AG04450 (cell line): Measurements from ENCODE around the gene PRAME. TPM values are rescaled to one million over a fixed set of nuclear protein-coding genes. Genes with fewer than 3 reads are reported as not detected.

Experiments
- CTCF ChIA-PET: fragments of 300-600, 350-600 bp; formaldehyde crosslinking; extraction: SDS; loops from one replicate; lab custom pipeline; 2022; ENCODE audit warnings: antibody characterized with exemption, inconsistent platforms; lab: Charles Lee
- POLR2A ChIA-PET: fragments of 350-600 bp; formaldehyde crosslinking; extraction: SDS; loops from one replicate; lab custom pipeline; 2021; ENCODE audit warnings: antibody characterized with exemption, inconsistent platforms; lab: Yijun Ruan, JAX
- DNase-seq: peaks from one replicate; pipeline ENCODE4 v3.0.0-alpha.2; 2011; ENCODE audit warnings: low read depth, low spot score
- H3K27ac ChIP-seq: one replicate; pipeline ENCODE4 v1.5.1; 2012; ENCODE audit warnings: low read depth, low read length, control low read depth
- H3K27me3 ChIP-seq: one replicate; pipeline ENCODE4 v1.6.0; 2012; ENCODE audit warnings: low read length; ENCODE audit not compliant: control insufficient read depth, insufficient read depth
- H3K4me3 ChIP-seq: 2 replicates; pipeline ENCODE4 v1.5.1; 2011; ENCODE audit warnings: mild to moderate bottlenecking, low read depth, low read length, control low read depth
- H3K9me3 ChIP-seq: 2 replicates; pipeline ENCODE4 v1.5.1; 2012; ENCODE audit warnings: low read length; ENCODE audit not compliant: control insufficient read depth, insufficient read depth
- CTCF ChIP-seq: IDR thresholded peaks from 2 replicates; pipeline ENCODE4 v1.5.1; 2011; ENCODE audit warnings: low read depth, low read length, control low read depth, inconsistent platforms
- polyA plus RNA-seq: library from polyadenylated mRNA; depleted of rRNA; stranded (reverse); fragments of >200 nt; gene quantifications from 2 replicates; pipeline ENCODE4 v1.2.3, GENCODE V29; 2011

PRAME gene
- polyA plus RNA-seq, 1 experiment: 0.24 TPM

DNA sequence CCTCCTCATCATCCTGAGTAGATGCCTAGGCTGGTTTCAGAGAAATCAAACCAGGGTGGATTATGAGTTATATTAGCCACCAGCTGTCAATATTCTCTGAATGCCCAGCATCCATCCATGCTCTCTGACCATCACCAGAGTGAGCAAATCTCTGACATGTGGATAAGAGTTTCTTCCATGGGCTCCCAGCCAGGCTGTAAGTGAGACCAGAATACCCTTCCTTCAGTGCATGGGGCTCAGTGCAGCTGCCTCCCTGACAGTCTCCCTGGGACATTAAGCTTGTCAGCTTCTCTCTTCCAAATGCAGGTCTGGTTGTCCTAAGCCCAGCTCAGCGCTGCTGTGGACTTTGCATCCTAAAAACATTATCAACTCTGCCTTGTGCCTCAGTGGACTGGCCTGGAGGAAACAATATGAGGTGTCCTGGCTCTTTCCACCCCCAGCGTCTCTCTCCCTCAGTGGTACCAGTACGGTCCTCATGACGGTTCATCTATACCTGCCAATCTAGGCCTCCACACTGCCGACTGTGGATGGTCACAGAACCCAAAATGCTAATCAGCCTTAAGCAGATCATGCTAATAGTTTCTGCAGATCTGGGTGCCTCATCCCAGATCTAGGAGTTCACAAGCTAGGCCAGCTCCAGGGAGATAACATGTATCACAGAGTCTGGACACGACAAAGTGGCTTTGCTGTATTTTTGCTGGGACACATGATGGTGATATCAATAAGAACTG lies 41.6 kb upstream of the PRAME start:
- CTCF ChIA-PET: interaction anchor here (1.3 kb wide), 1 partner anchor 9 kb away, joined by 8 read pairs; no protein-coding TSS in a partner anchor
- no peak for TF ChIP-seq CTCF
- DNase-seq: no peak
- Histone ChIP-seq H3K27ac (no peak overlapping the region), H3K27me3 (peaks cover 13% of the 10 kb centered on the region), H3K9me3 (no peaks in the 10 kb centered on the region), H3K4me3 (no peak overlapping the region)
- POLR2A ChIA-PET: no interaction called here

DNA sequence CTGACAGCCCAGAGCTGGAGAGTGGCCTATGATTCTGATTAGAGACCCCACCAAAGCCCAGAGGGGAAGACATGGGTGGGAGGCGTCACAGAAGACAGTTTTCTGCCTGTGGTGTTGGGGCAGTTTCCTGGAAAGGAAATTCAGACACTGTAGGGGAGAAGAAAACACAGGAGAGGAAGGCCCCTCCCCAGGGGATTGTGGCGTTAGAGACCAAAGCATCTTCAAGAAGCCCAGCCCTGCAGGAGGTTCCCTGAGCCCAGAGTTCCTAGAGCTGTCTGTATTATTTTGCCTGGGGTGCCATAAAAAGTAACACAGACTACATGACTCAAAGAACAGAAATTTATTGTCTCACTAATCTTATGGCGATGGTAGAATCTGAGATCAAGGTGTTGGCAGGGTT lies 40.2 kb upstream of the PRAME start:
- CTCF ChIA-PET: no interaction called here

GRCh38 chr22:22598144-22598543 lies 39.1 kb upstream of the PRAME start:
- Histone ChIP-seq H3K4me3 (no peak overlapping the region), H3K9me3 (no peaks in the 10 kb centered on the region), H3K27me3 (peaks cover 13% of the 10 kb centered on the region), H3K27ac (no peak overlapping the region)
- TF ChIP-seq CTCF: no peak
- ChIA-PET POLR2A (no interaction called here), CTCF (interaction anchor here (1.3 kb wide), 1 partner anchor 11 kb away, joined by 9 read pairs; no protein-coding TSS in a partner anchor)
- DNase-seq: no peak

More for the DNA sequence above, 40.2 kb upstream of the PRAME start:
- no peak for DNase-seq
- no peak overlapping the region for H3K4me3 ChIP-seq
- peaks cover 13% of the 10 kb centered on the region for H3K27me3 ChIP-seq
- no peak overlapping the region for H3K27ac ChIP-seq
- TF ChIP-seq CTCF: no peak
- no peaks in the 10 kb centered on the region for H3K9me3 ChIP-seq
- POLR2A ChIA-PET: no interaction called here

DNA sequence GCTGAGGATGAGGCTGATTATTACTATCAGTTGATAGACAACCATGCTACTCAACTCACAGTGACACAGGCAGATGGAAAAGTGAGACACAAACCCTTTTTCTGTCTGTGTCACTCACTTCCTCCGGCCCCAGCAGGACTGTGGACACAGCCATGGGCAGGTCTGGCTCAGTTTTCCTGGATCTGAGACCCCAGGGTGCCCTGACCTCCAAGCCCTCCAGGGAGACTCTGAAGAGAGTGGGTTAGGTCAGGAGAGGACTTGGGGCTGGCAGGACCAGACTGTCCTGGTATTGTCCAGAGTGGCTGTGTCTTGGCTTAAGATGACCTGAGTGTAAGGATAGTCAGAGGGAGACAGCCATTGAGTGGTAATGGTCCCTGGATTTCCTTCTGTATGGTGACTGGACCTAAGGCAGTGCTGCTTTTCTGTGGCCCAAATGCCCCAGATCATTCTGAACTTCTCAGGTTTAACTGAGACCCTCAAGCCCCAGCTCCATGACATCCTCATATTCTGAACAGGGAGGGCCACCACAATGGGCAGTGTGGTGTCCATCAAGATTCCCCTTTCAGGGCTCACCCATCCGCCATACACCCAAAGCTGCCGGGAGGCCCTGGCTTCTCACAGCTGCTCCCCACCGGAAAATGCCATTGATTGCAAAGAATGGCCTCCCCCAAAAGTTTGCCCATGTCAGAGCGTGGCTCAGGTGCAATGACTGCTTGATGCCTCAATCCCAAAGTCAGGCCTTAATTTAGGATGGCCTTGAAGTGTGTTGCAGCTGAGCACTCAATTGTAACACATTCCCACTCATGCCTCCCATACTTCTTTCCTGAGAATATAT lies 36.2 kb upstream of the PRAME start:
- no peak for TF ChIP-seq CTCF
- no peak for DNase-seq
- CTCF ChIA-PET: interaction anchor here (1.3 kb wide), 1 partner anchor 9 kb away, joined by 6 read pairs; no protein-coding TSS in a partner anchor
- Histone ChIP-seq H3K4me3 (no peak overlapping the region), H3K27me3 (peaks cover 5% of the 10 kb centered on the region), H3K27ac (no peak overlapping the region), H3K9me3 (no peaks in the 10 kb centered on the region)
- POLR2A ChIA-PET: no interaction called here
